VCaP (cell line): ENCODE measurements around the gene ARHGAP22.
A peak's percentile ranks its signal among the peaks of the same experiment; 100 is the strongest.

Source experiments
- H3K27ac ChIP-seq: fragments of 450-650 bp; 2 replicates; pipeline ENCODE4 v1.5.1; 2017
- TF ChIP-seq, protein P1 (sequence below): fragments of 450-650 bp; conservative IDR thresholded peaks from 2 replicates; pipeline ENCODE4 v1.5.1; 2017; ENCODE audit warnings: mild to moderate bottlenecking, moderate library complexity

Gene ARHGAP22

DNA sequence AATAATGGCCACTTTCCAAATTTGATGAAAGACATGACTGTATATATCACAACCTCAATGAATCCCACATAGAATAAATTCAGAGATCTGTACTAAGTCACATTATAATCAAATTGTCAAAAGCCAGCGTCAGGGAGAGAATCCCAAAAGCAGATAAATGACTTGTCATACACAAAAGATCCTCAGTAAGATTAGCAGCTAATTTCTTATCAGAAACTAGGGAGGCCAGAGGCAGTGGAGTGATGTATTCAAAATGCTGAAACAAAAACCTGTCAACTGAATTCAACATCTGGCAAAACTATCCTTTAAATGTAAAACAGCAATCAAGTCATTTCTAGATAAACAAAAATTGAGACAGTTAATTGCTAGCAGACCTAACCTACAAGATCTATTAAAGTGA, 11.6 kb upstream of the ARHGAP22 start:
- no peak overlapping the region for H3K27ac ChIP-seq
- TF ChIP-seq, protein P1, sequence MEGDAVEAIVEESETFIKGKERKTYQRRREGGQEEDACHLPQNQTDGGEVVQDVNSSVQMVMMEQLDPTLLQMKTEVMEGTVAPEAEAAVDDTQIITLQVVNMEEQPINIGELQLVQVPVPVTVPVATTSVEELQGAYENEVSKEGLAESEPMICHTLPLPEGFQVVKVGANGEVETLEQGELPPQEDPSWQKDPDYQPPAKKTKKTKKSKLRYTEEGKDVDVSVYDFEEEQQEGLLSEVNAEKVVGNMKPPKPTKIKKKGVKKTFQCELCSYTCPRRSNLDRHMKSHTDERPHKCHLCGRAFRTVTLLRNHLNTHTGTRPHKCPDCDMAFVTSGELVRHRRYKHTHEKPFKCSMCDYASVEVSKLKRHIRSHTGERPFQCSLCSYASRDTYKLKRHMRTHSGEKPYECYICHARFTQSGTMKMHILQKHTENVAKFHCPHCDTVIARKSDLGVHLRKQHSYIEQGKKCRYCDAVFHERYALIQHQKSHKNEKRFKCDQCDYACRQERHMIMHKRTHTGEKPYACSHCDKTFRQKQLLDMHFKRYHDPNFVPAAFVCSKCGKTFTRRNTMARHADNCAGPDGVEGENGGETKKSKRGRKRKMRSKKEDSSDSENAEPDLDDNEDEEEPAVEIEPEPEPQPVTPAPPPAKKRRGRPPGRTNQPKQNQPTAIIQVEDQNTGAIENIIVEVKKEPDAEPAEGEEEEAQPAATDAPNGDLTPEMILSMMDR, result no peak

DNA sequence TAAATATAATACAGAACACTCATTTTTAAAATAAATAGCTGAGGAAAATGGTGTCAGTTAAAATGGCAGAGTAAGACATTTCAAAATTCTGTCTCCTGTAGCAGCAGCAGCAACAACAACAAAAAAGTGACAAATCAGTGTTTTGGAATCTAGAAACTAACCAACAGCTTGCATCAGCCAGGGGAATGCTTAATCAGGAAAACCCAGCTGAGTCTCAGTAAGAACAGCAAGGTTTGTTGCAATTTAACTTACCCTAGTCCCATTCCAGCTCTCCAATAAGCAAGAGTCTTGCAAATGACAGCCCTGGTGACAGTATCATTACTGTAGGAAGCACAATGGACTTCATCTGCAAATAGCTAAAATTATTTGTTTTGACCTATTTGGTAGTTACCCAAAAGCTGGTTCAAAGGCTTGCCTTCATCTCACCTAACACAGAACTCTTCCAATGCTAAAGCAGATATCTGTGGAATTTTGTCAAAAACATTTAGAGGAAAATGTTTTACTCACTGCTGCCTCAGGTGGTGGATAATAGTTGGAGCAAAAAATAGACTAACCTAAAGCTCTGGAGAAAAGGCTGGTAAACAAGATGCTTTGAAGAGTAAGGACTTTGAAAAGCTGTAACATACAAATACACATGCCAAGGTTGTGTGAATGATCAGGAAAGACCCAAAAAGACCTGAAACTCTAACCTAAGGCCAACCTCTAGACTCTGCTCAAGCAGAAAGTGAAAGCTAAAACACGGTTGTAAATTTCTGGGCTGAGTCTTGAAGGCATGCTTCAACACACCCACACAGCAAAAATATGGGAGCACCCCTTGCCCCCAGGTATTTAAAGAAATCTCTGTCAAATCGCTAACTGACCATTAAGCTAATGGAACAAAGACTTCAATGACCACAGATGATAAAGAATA, 9.9 kb upstream of the ARHGAP22 start:
- TF ChIP-seq, protein P1, result peak; percentile 45
- H3K27ac ChIP-seq, result no peak overlapping the region

GRCh38 chr10:48613016-48613415, 8.1 kb upstream of the ARHGAP22 start:
- no peak overlapping the region for H3K27ac ChIP-seq
- TF ChIP-seq, protein P1, result no peak

DNA sequence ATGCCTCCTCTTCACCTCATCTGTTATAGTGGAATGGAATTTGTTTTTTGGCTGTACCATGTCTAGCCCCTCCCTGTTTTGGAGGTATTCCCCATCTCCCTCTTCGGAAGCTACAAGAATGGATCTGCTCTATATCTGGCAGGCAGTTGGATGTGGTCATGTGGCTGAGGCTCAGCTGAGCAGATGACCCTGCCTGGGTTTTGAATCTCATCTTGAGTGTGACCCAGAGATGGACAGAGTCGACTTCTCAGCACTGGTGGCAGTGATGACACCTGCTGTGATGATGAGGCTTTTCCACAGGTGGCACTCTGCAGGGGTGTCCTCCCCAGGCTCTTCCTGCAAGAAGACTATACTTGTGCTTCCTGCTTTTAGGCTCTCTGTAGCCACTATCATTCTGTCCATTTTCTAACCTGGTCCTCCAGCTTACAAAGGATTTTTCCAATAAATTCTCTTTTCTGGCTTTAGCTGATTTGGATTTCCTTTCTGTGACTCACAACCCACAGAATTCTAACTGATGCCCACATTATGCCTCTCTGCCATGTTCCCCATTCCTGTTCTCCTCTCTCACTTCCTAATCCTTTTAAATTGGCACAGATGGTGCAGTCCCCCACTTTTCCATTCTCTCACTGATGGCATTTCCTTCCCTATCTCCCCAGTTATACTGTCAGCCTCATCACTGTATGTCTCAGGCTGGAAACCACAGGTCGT, 7.5 kb upstream of the ARHGAP22 start:
- TF ChIP-seq, protein P1, result no peak
- no peak overlapping the region for H3K27ac ChIP-seq

GRCh38 chr10:48611133-48611532, 6.3 kb upstream of the ARHGAP22 start:
- H3K27ac ChIP-seq, result no peak overlapping the region
- TF ChIP-seq, protein P1, result no peak

DNA sequence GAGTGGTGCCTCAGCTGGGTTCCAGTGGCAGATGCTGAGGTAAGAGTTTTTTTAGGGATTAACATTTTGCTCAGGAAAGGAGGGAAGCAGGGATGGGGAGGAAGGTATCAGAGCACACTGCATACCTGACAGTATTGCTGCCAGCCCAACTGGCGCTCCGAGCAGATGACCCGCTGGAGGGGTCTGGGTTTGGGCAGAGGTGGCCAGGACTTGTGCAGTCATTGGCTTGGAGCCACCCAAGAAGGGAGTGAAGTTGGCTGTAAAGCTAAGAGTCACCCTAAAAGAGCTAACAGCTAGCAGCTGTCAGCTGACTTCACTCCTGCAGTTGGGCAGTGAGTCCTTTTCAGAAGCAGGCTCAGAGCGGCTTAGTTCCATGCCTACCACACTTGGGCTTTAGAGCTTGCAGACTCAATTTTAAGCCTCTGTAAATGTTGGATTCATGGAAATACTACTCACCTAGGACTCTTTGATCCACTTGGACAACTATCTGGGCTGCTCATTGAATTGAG, 5.8 kb upstream of the ARHGAP22 start:
- TF ChIP-seq, protein P1, result no peak
- H3K27ac ChIP-seq, result no peak overlapping the region

DNA sequence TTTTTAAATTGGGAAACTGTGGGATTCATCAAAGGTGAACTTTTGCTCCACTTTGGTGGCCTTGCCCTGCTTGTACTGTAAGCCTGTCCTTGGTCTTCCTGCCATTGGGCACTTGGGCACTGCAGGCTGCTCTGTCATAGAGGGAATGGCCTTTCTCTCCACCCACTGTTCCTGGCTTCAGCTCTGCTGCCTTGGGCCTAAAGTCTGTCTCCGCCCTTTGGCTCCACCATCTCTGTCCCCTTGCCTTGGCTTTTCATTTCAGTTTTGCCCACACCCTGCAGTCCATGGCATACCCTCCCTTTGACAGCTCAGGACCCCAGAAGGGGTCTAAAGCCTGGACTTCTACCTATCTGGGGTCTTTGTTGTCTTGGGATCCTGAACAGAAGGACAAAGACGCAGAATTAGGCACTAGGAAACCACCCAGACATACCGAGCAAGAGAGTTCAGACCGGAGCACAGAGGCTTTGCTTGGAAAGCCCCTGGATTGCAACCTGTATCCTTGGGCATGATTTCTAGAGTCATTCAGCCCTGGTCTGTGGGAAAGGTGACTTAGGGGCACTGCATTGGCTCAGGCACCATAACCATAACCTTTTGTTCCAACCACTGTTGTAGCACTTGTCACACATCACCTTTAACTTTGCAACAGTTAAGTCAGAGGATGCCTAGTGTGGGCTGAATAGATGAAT, 5.2 kb upstream of the ARHGAP22 start:
- TF ChIP-seq, protein P1, result no peak

More for the DNA sequence above, 5.2 kb upstream of the ARHGAP22 start:
- no peak overlapping the region for H3K27ac ChIP-seq
